ENCODE data around the gene RBMS3. TPM values are rescaled to one million over a fixed set of nuclear protein-coding genes. Genes with fewer than 3 reads are reported as not detected.

RBMS3 gene
- total and polyA plus RNA-seq, 2 experiments from 2014 or later: 3.2 to 7.4 TPM

- DNase-seq (ENCODE audit: low spot score): no peak
- no peak for TF ChIP-seq STAT1 (IDR thresholded peaks at IDR 0.05; ENCODE audit: unreplicated experiment)
- TF ChIP-seq NANOG (IDR thresholded peaks at IDR 0.05; ENCODE audit: borderline replicate concordance): no peak
- no peak for TF ChIP-seq JUNB (IDR thresholded peaks at IDR 0.05; ENCODE audit: unreplicated experiment)
- TF ChIP-seq EZH2 (IDR thresholded peaks at IDR 0.05; ENCODE audit: low read depth, unreplicated experiment): no peak
- no peak for TF ChIP-seq ZNF114 (CRISPR knock-in tag; IDR thresholded peaks at IDR 0.05)
- no peak for TF ChIP-seq ZNF331 (CRISPR knock-in tag; IDR thresholded peaks at IDR 0.05; ENCODE audit: low read depth)
- no peak for TF ChIP-seq POLR2AphosphoS5 (IDR thresholded peaks at IDR 0.05; ENCODE audit: low read depth)
- TF ChIP-seq CREB1 (CRISPR knock-in tag; IDR thresholded peaks at IDR 0.05; ENCODE audit: low read depth): no peak
- TF ChIP-seq CTCF (conservative IDR thresholded peaks at IDR 0.05; ENCODE audit: low read depth in 2 of 2): no peak
- no peak for TF ChIP-seq REST (IDR thresholded peaks at IDR 0.05; ENCODE audit: unreplicated experiment)
- no peak for TF ChIP-seq EZH2phosphoT487 (IDR thresholded peaks at IDR 0.05; ENCODE audit: unreplicated experiment)
- no peak for TF ChIP-seq ZNF462 (CRISPR knock-in tag; IDR thresholded peaks at IDR 0.05)
- TF ChIP-seq ETS1 (IDR thresholded peaks at IDR 0.05): no peak
- Mint-ChIP-seq H3K36me3 (ENCODE audit: low read depth) (no peaks in the 10 kb centered on the region), H3K9me3 (no peaks in the 10 kb centered on the region; the same call in 2 of the 3 replicates), H3K4me3 (no peak overlapping the region), H3K27me3 (ENCODE audit: insufficient read depth, low read depth, poor library complexity) (peaks cover 4% of the 10 kb centered on the region), H3K27ac (no peak overlapping the region), H3K4me1 (no peaks in the 10 kb centered on the region)
- no peaks in the 10 kb centered on the region for H3F3A ChIP-seq (replicated peaks; ENCODE audit: low read depth)
- peaks cover 7% of the 10 kb centered on the region; the same call in 1 of the 2 replicates for H3K4me1 ChIP-seq (ENCODE audit: insufficient read depth)
- no peak overlapping the region for H3K27ac ChIP-seq (ENCODE audit: low read depth)
- H4K20me1 ChIP-seq (replicated peaks; ENCODE audit: insufficient read depth): no peaks in the 10 kb centered on the region
- H3K9me2 ChIP-seq (ENCODE audit: insufficient read depth): no peaks in the 10 kb centered on the region
- no peak overlapping the region for H3K4me2 ChIP-seq
- no peak overlapping the region for H2AFZ ChIP-seq
- no peaks in the 10 kb centered on the region for H3K79me2 ChIP-seq (replicated peaks; ENCODE audit: insufficient read depth)
- H3K4me3 ChIP-seq: no peak overlapping the region
- no peaks in the 10 kb centered on the region for H3K36me3 ChIP-seq (ENCODE audit: insufficient read depth)
- no peaks in the 10 kb centered on the region for H3K27me3 ChIP-seq (ENCODE audit: insufficient read depth)
- ATAC-seq: no peak
Observed at GRCh38 chr3:29373131-29373680, 92.3 kb downstream of the RBMS3 start.
